Astrocyte (in vitro differentiated cells and primary cell): ENCODE data around the gene GHRH. TPM values are rescaled to one million over a fixed set of nuclear protein-coding genes. Genes with fewer than 3 reads are reported as not detected.

Source experiments
- DNase-seq: peaks from one replicate; pipeline ENCODE4 v3.0.0-alpha.2; 2010; ENCODE audit warnings: low read depth
- FAIRE-seq: peaks from 2 replicates; lab custom pipeline; 2011; peaks lifted over from hg19 to GRCh38; lab: Jason Lieb, UNC
- H2AFZ ChIP-seq: 2 replicates; pipeline ENCODE4 v1.6.0; 2012; ENCODE audit warnings: low read depth, low read length, inconsistent platforms
- H3K27ac ChIP-seq: 2 replicates; pipeline ENCODE4 v1.5.1; 2011; ENCODE audit warnings: low read depth, low read length, inconsistent platforms
- H3K27me3 ChIP-seq: 2 replicates; pipeline ENCODE4 v1.6.0; 2011; ENCODE audit warnings: low read length, inconsistent platforms; ENCODE audit not compliant: insufficient read depth
- H3K36me3 ChIP-seq: 2 replicates; pipeline ENCODE4 v1.5.1; 2011; ENCODE audit warnings: low read length, inconsistent platforms; ENCODE audit not compliant: insufficient read depth
- H3K4me1 ChIP-seq: 2 replicates; pipeline ENCODE4 v1.5.1; 2011; ENCODE audit warnings: low read length, inconsistent platforms; ENCODE audit not compliant: insufficient read depth
- H3K4me2 ChIP-seq: 2 replicates; pipeline ENCODE4 v1.6.0; 2012; ENCODE audit warnings: low read length, inconsistent platforms
- H3K4me3 ChIP-seq: 2 replicates; pipeline ENCODE4 v1.5.1; 2011; ENCODE audit warnings: low read depth, mild to moderate bottlenecking, low read length, inconsistent platforms; ENCODE audit not compliant: insufficient read depth
- H3K79me2 ChIP-seq: 2 replicates; pipeline ENCODE4 v1.6.0; 2012; ENCODE audit warnings: mild to moderate bottlenecking, low read length, inconsistent platforms; ENCODE audit not compliant: insufficient read depth
- H3K9ac ChIP-seq: 2 replicates; pipeline ENCODE4 v1.6.0; 2012; ENCODE audit warnings: mild to moderate bottlenecking, low read length, inconsistent platforms
- H3K9me3 ChIP-seq: 2 replicates; pipeline ENCODE4 v1.5.1; 2012; ENCODE audit warnings: low read depth, mild to moderate bottlenecking, low read length, inconsistent platforms; ENCODE audit not compliant: insufficient read depth
- H4K20me1 ChIP-seq: 2 replicates; pipeline ENCODE4 v1.6.0; 2012; ENCODE audit warnings: low read length, inconsistent platforms; ENCODE audit not compliant: insufficient read depth
- H3K27ac Mint-ChIP-seq: one replicate; pipeline ENCODE4 v1.8.0; 2021; ENCODE audit warnings: mild to moderate bottlenecking, mixed read lengths; ENCODE audit not compliant: unreplicated experiment
- H3K27me3 Mint-ChIP-seq: one replicate; pipeline ENCODE4 v1.8.0; 2021; ENCODE audit warnings: low read depth, mixed read lengths; ENCODE audit not compliant: unreplicated experiment
- H3K36me3 Mint-ChIP-seq: one replicate; pipeline ENCODE4 v1.8.0; 2021; ENCODE audit warnings: low read depth, mixed read lengths; ENCODE audit not compliant: unreplicated experiment
- H3K4me1 Mint-ChIP-seq: one replicate; pipeline ENCODE4 v1.8.0; 2021; ENCODE audit warnings: low read depth, mixed read lengths; ENCODE audit not compliant: unreplicated experiment
- H3K4me3 Mint-ChIP-seq: one replicate; pipeline ENCODE4 v1.8.0; 2021; ENCODE audit warnings: mild to moderate bottlenecking, moderate library complexity, mixed read lengths; ENCODE audit not compliant: unreplicated experiment
- H3K9me3 Mint-ChIP-seq: one replicate; pipeline ENCODE4 v1.8.0; 2021; ENCODE audit warnings: mild to moderate bottlenecking, mixed read lengths; ENCODE audit not compliant: unreplicated experiment
- CTCF ChIP-seq: IDR thresholded peaks from 2 replicates; pipeline ENCODE4 v1.5.1; 2011; ENCODE audit warnings: low read depth, mild to moderate bottlenecking, inconsistent platforms, low read length, moderate library complexity; ENCODE audit not compliant: insufficient read depth
- EZH2 ChIP-seq: IDR thresholded peaks from 2 replicates; pipeline ENCODE4 v1.6.1; 2012; ENCODE audit warnings: mild to moderate bottlenecking, low read length, inconsistent platforms; ENCODE audit not compliant: insufficient read depth
- total RNA-seq: library from RNA; stranded (reverse); gene quantifications from 2 replicates; pipeline ENCODE4 v1.2.1, GENCODE V29; 2021

The GHRH gene
- total RNA-seq, 1 donor from 2014 or later, result not detected

GRCh38 chr20:37309290-37309689 is 47.7 kb upstream of the GHRH start:
- Mint-ChIP-seq H3K4me3 (no peak overlapping the region), H3K9me3 (no peaks in the 10 kb centered on the region), H3K27ac (no peak overlapping the region), H3K36me3 (peaks cover 35% of the 10 kb centered on the region), H3K4me1 (peaks cover 11% of the 10 kb centered on the region), H3K27me3 (no peaks in the 10 kb centered on the region)
- peaks cover 71% of the 10 kb centered on the region for H4K20me1 ChIP-seq
- no peak overlapping the region for H3K27ac ChIP-seq
- H3K4me2 ChIP-seq, result no peak overlapping the region
- H3K9me3 ChIP-seq, result no peaks in the 10 kb centered on the region
- H3K36me3 ChIP-seq, result peaks cover 3% of the 10 kb centered on the region
- FAIRE-seq, result no peak
- peaks cover 84% of the 10 kb centered on the region for H3K79me2 ChIP-seq
- H2AFZ ChIP-seq, result no peak overlapping the region
- H3K4me1 ChIP-seq, result peaks cover 5% of the 10 kb centered on the region
- TF ChIP-seq EZH2 (no peak), CTCF (no peak)
- no peaks in the 10 kb centered on the region for H3K27me3 ChIP-seq
- H3K4me3 ChIP-seq, result no peak overlapping the region
- H3K9ac ChIP-seq, result no peak overlapping the region
- DNase-seq, result no peak

- Histone ChIP-seq H2AFZ (no peak overlapping the region), H3K27ac (no peak overlapping the region), H3K36me3 (peaks cover 6% of the 10 kb centered on the region), H3K4me3 (no peak overlapping the region), H3K4me1 (peaks cover 5% of the 10 kb centered on the region), H3K79me2 (peaks cover 80% of the 10 kb centered on the region), H4K20me1 (peaks cover 63% of the 10 kb centered on the region), H3K9me3 (no peaks in the 10 kb centered on the region), H3K9ac (no peak overlapping the region), H3K27me3 (no peaks in the 10 kb centered on the region), H3K4me2 (no peak overlapping the region)
- no peak overlapping the region for H3K27ac Mint-ChIP-seq
- no peak overlapping the region for H3K4me3 Mint-ChIP-seq
- TF ChIP-seq CTCF, result no peak
- no peak for TF ChIP-seq EZH2
- DNase-seq (no peak), FAIRE-seq (no peak)
- peaks cover 30% of the 10 kb centered on the region for H3K36me3 Mint-ChIP-seq
- no peaks in the 10 kb centered on the region for H3K27me3 Mint-ChIP-seq
- H3K9me3 Mint-ChIP-seq, result no peaks in the 10 kb centered on the region
- H3K4me1 Mint-ChIP-seq, result peaks cover 4% of the 10 kb centered on the region
Measured at GRCh38 chr20:37308086-37309050, 46.8 kb upstream of the GHRH start.

GRCh38 chr20:37305839-37306238 is 44.2 kb upstream of the GHRH start:
- no peak for FAIRE-seq
- H3K4me3 Mint-ChIP-seq, result no peak overlapping the region
- no peak overlapping the region for H3K4me3 ChIP-seq
- no peaks in the 10 kb centered on the region for H3K9me3 ChIP-seq
- no peak overlapping the region for H3K27ac Mint-ChIP-seq
- peaks cover 43% of the 10 kb centered on the region for H4K20me1 ChIP-seq
- no peak overlapping the region for H3K4me2 ChIP-seq
- no peaks in the 10 kb centered on the region for H3K4me1 ChIP-seq
- peaks cover 34% of the 10 kb centered on the region for H3K36me3 Mint-ChIP-seq
- no peaks in the 10 kb centered on the region for H3K27me3 ChIP-seq
- TF ChIP-seq EZH2, result no peak
- no peak for TF ChIP-seq CTCF
- H2AFZ ChIP-seq, result no peak overlapping the region
- no peak overlapping the region for H3K27ac ChIP-seq
- H3K36me3 ChIP-seq, result peaks cover 17% of the 10 kb centered on the region
- no peak for DNase-seq
- peaks cover 70% of the 10 kb centered on the region for H3K79me2 ChIP-seq
- no peaks in the 10 kb centered on the region for H3K4me1 Mint-ChIP-seq
- no peak overlapping the region for H3K9ac ChIP-seq
- H3K9me3 Mint-ChIP-seq, result no peaks in the 10 kb centered on the region
- no peaks in the 10 kb centered on the region for H3K27me3 Mint-ChIP-seq
